Astrocyte (in vitro differentiated cells and primary cell): ENCODE data around the gene OR1G1.

Experiments
- CTCF ChIP-seq: IDR thresholded peaks from 2 replicates; pipeline ENCODE4 v1.5.1; 2011; ENCODE audit warnings: low read depth, mild to moderate bottlenecking, inconsistent platforms, low read length, moderate library complexity; ENCODE audit not compliant: insufficient read depth
- EZH2 ChIP-seq: IDR thresholded peaks from 2 replicates; pipeline ENCODE4 v1.6.1; 2012; ENCODE audit warnings: mild to moderate bottlenecking, low read length, inconsistent platforms; ENCODE audit not compliant: insufficient read depth

GRCh38 chr17:3157218-3157617, 29.9 kb upstream of the OR1G1 start:
- TF ChIP-seq CTCF (no peak), EZH2 (no peak)
